Gastrocnemius medialis (tissue), 4 donors: ENCODE results near the gene RNF128.

Experiments
- CTCF ChIP-seq, 5 experiments: fragments of 450-650 bp in 3 of 5; fragments of 200-600 bp in 2 of 5; sonication (generic) in 2 of 5; IDR thresholded peaks in 4 of 5; conservative IDR thresholded peaks in 1 of 5; 1 replicate in 4 of 5; 2 replicates in 1 of 5; pipeline ENCODE4 v1.5.1; 2016 to 2019; ENCODE audit warnings: antibody characterized with exemption in 5 of 5, mild to moderate bottlenecking in 3 of 5, moderate library complexity in 3 of 5
- POLR2A ChIP-seq, 2 donors: fragments of 450-650 bp; IDR thresholded peaks; one replicate each; pipeline ENCODE4 v1.6.1; 2017; ENCODE audit warnings: antibody characterized with exemption in 2 of 2, mild to moderate bottlenecking in 2 of 2, moderate library complexity in 2 of 2

DNA sequence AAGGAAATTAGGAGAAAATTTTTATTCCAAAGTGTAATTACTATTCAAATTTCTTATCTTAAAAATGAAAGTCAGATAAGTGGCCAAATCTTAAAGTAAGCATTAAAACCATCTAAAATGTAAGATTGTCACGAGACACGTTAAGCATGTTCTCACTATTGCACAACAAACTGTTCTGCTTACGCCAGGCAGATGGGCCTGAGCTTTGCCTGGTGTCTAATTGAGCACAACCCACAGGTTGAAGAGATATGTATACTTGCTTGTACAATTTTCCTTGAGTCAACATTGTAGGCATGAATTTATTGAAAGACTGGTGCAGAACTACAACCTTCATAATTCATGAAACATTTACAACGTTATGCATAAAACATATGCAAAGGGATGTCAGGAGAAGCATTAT, 3.9 kb downstream of the RNF128 start:
- TF ChIP-seq CTCF (IDR thresholded peaks at IDR 0.05 in 4 of 5, conservative IDR thresholded peaks at IDR 0.05 in 1 of 5) (no peak), POLR2A (IDR thresholded peaks at IDR 0.05) (no peak)
